PC-3 (cell line): Measurements from ENCODE around the gene HDAC11. TPM values are rescaled to one million over a fixed set of nuclear protein-coding genes. Genes with fewer than 3 reads are reported as not detected.

Experiments
- ATAC-seq: fragments of 200-7000 bp; cut with Tn5 transposase; 2 replicates; pipeline ENCODE4 v1.9.1; 2020; ENCODE audit warnings: mild to moderate bottlenecking, moderate library complexity
- BruUV-seq: library from RNA; stranded (reverse); fragments of 400-500 nt; replicated peaks from 2 replicates; lab custom pipeline; 2021; lab: Mats Ljungman, UMichigan
- CTCF ChIA-PET: fragments of 300-600 bp; sonication (Branson Sonifier 250); formaldehyde crosslinking; loops from one replicate; lab custom pipeline; 2022; ENCODE audit warnings: antibody characterized with exemption; lab: Charles Lee
- POLR2A ChIA-PET: fragments of 300-600 bp; sonication (Branson Sonifier 250); formaldehyde crosslinking; loops from one replicate; lab custom pipeline; 2022; ENCODE audit warnings: antibody characterized with exemption; ENCODE audit not compliant: unreplicated experiment; lab: Charles Lee
- DNase-seq: peaks from one replicate; pipeline ENCODE4 v3.0.0-alpha.2; 2015
- H2AFZ ChIP-seq: fragments of 300-600 bp; sonication (generic); 2 replicates; pipeline ENCODE4 v1.6.0; 2016; ENCODE audit warnings: antibody characterized with exemption, low read length
- H3F3A ChIP-seq: fragments of 300-600 bp; sonication (generic); one replicate; pipeline ENCODE4 v1.6.0; 2017; ENCODE audit warnings: antibody characterized with exemption, low read length, control low read depth, mild to moderate bottlenecking; ENCODE audit not compliant: unreplicated experiment
- H3K27ac ChIP-seq: fragments of 300-600 bp; sonication (generic); 2 replicates; pipeline ENCODE4 v1.5.1; 2016; ENCODE audit warnings: mild to moderate bottlenecking, low read length
- H3K27me3 ChIP-seq: fragments of 300-600 bp; sonication (generic); 2 replicates; pipeline ENCODE4 v1.6.1; 2016; ENCODE audit warnings: low read length, mixed read lengths
- H3K36me3 ChIP-seq: fragments of 300-600 bp; sonication (generic); 2 replicates; pipeline ENCODE4 v1.6.1; 2016; ENCODE audit warnings: low read depth, mixed run types, low read length, mixed read lengths
- H3K4me1 ChIP-seq: fragments of 300-600 bp; sonication (generic); 2 replicates; pipeline ENCODE4 v1.5.1; 2016; ENCODE audit warnings: low read length; ENCODE audit not compliant: insufficient read depth
- H3K4me2 ChIP-seq: fragments of 300-600 bp; sonication (generic); 2 replicates; pipeline ENCODE4 v1.6.0; 2016; ENCODE audit warnings: low read length
- H3K4me3 ChIP-seq: fragments of 300-600 bp; sonication (generic); 2 replicates; pipeline ENCODE4 v1.5.1; 2016; ENCODE audit warnings: mild to moderate bottlenecking, low read length, mixed read lengths
- H3K79me2 ChIP-seq: fragments of 300-600 bp; sonication (generic); 2 replicates; pipeline ENCODE4 v1.6.1; 2017; ENCODE audit warnings: low read length, mixed read lengths
- H3K9ac ChIP-seq: fragments of 300-600 bp; sonication (generic); 2 replicates; pipeline ENCODE4 v1.6.0; 2016; ENCODE audit warnings: mild to moderate bottlenecking, low read length
- H3K9me2 ChIP-seq: fragments of 300-600 bp; sonication (generic); replicated peaks from 2 replicates; pipeline ENCODE4 v1.6.1; 2016; ENCODE audit warnings: mixed run types, low read length, mixed read lengths
- H3K9me3 ChIP-seq: fragments of 300-600 bp; sonication (generic); 2 replicates; pipeline ENCODE4 v1.6.1; 2016; ENCODE audit warnings: low read length, mixed read lengths
- H4K20me1 ChIP-seq: fragments of 300-600 bp; sonication (generic); 2 replicates; pipeline ENCODE4 v1.6.1; 2016; ENCODE audit warnings: low read length, mixed read lengths
- EZH2 ChIP-seq: fragments of 300-600 bp; sonication (generic); IDR thresholded peaks from one replicate; pipeline ENCODE4 v1.6.1; 2017; ENCODE audit warnings: antibody characterized with exemption, mild to moderate bottlenecking, low read length; ENCODE audit not compliant: unreplicated experiment
- EZH2phosphoT487 ChIP-seq: fragments of 300-600 bp; sonication (generic); IDR thresholded peaks from 2 replicates; pipeline ENCODE4 v1.6.1; 2018; ENCODE audit warnings: mild to moderate bottlenecking, antibody characterized with exemption, low read length, borderline replicate concordance
- intact Hi-C: fragments of 100-400 bp; cut with micrococcal nuclease; formaldehyde crosslinking; loops from 2 replicates; pipeline ENCODE4 v1.9.0; 2023
- total RNA-seq: library from RNA; depleted of rRNA; stranded (reverse); fragments of >200 nt; gene quantifications from 2 replicates; pipeline ENCODE4 v1.2.3, GENCODE V29; 2014
- TF ChIP-seq, protein P1 (sequence below): fragments of 300-600 bp; sonication (generic); conservative IDR thresholded peaks from 2 replicates; pipeline ENCODE4 v1.5.1; 2017; ENCODE audit warnings: antibody characterized with exemption, low read depth, mild to moderate bottlenecking, low read length

Gene HDAC11
- total RNA-seq, 1 experiment from 2014 or later = 24.2 TPM

DNA sequence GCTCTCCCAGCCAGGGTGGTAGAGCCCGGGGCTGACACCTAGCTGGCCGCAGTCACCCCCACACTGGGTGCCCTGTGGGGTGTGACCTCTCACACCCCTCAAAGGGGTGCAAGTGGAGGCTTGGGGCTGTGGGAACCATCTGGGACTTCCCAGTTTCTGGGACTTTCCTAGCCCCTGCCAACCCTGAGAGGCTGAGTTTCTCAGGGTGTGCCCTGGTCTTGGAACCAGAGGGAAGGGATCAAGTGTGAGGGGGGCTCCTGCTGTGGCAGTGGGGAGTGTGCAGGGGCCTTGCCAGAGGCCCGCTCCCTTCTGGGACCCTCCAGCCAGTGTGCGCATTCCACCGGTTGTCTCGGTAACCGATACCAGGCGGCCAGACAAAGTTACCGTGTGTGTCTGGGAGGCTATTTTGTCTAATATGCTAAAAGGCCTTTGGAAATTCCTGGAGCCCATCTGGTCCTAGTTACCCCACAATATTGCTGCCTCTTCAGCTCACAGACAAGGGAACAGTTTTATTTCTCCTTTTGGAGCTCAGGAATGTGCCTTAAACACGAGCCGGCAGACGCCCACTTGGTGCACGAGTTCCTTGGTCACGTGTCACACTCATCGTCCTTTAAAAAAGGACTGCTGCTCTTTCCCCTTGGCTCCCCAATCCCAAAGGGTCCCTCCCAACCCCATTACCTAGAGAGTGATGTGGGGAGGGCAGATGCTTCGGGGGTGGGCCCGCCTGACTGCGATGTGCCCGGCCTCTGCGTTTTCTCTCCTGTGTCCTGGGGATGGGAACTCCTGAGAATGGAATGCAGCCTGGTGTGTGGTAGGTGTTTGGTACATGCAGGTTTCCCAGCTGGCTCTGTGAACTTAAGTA, 33.2 kb downstream of the HDAC11 start:
- ATAC-seq (peak; percentile 58), DNase-seq (peak; percentile 23)
- peak overlapping the region; percentile 27 for H3K4me2 ChIP-seq
- H3F3A ChIP-seq = no peaks in the 10 kb centered on the region
- H4K20me1 ChIP-seq = no peaks in the 10 kb centered on the region
- intact Hi-C loops = no loop called here
- H3K79me2 ChIP-seq = no peaks in the 10 kb centered on the region
- POLR2A ChIA-PET = no interaction called here
- no peak overlapping the region for H2AFZ ChIP-seq
- H3K4me3 ChIP-seq = no peak overlapping the region
- H3K36me3 ChIP-seq = no peaks in the 10 kb centered on the region
- H3K9me2 ChIP-seq = no peaks in the 10 kb centered on the region
- H3K9ac ChIP-seq = no peak overlapping the region
- BruUV-seq = no TSS peak
- peaks cover 23% of the 10 kb centered on the region for H3K4me1 ChIP-seq
- TF ChIP-seq EZH2 = no peak
- TF ChIP-seq, protein P1, sequence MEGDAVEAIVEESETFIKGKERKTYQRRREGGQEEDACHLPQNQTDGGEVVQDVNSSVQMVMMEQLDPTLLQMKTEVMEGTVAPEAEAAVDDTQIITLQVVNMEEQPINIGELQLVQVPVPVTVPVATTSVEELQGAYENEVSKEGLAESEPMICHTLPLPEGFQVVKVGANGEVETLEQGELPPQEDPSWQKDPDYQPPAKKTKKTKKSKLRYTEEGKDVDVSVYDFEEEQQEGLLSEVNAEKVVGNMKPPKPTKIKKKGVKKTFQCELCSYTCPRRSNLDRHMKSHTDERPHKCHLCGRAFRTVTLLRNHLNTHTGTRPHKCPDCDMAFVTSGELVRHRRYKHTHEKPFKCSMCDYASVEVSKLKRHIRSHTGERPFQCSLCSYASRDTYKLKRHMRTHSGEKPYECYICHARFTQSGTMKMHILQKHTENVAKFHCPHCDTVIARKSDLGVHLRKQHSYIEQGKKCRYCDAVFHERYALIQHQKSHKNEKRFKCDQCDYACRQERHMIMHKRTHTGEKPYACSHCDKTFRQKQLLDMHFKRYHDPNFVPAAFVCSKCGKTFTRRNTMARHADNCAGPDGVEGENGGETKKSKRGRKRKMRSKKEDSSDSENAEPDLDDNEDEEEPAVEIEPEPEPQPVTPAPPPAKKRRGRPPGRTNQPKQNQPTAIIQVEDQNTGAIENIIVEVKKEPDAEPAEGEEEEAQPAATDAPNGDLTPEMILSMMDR = no peak
- TF ChIP-seq EZH2phosphoT487 = no peak
- CTCF ChIA-PET = interaction anchor here (1.2 kb wide), 1 partner anchor 135 kb away, joined by 5 read pairs; no protein-coding TSS in a partner anchor
- no peaks in the 10 kb centered on the region for H3K27me3 ChIP-seq
- H3K9me3 ChIP-seq = no peaks in the 10 kb centered on the region
- H3K27ac ChIP-seq = peak overlapping the region; percentile 58

DNA sequence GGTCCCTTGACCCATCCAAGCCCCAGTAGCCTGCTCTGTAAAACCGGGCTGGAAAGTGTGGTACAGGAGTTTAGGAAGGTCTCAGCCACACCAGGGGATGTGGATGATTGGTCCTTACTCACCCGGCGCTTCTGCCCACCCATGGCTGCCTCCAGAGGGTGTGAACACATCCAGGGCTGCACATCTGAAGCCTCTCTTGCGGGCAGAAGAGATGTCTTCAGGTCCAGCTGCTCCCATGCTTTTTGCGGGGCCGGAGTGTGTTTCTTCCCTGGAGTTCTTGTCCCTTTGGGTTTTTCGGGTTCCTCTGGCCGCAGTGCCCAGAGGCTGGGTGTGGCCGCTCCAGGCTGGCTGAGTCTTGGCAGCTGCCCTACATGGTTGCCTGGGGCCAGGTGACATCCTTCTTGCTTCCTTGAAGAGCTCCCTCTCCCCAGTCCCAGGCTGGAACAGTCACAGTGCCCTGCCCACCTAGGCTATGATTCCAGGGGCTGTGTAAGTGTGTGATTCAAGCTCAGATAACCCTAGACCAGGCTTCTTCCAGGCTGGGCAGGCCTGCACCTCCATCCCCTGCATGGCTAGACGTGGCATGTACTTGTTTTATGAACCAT, 33.9 kb downstream of the HDAC11 start:
- intact Hi-C loops = no loop called here
- peak; percentile 81 for ATAC-seq
- Histone ChIP-seq H3F3A (no peaks in the 10 kb centered on the region), H3K36me3 (no peaks in the 10 kb centered on the region), H3K27ac (peak overlapping the region; percentile 58), H3K9me2 (no peaks in the 10 kb centered on the region), H3K9ac (no peak overlapping the region; the same call in 1 of the 2 replicates), H3K4me2 (peak overlapping the region; percentile 27), H2AFZ (no peak overlapping the region; the same call in 1 of the 2 replicates), H3K4me3 (no peak overlapping the region), H3K9me3 (no peaks in the 10 kb centered on the region), H3K27me3 (no peaks in the 10 kb centered on the region), H3K4me1 (peaks cover 18% of the 10 kb centered on the region), H4K20me1 (no peaks in the 10 kb centered on the region), H3K79me2 (no peaks in the 10 kb centered on the region)
- ChIA-PET CTCF (interaction anchor here (1.2 kb wide), 1 partner anchor 134 kb away, joined by 5 read pairs; no protein-coding TSS in a partner anchor), POLR2A (no interaction called here)
- TF ChIP-seq EZH2phosphoT487 = no peak
- TF ChIP-seq, protein P1 = no peak
- TF ChIP-seq EZH2 = no peak
- DNase-seq = peak; percentile 76
- BruUV-seq = no TSS peak
